ENCODE results near the gene ZNF423. TPM values are rescaled to one million over a fixed set of nuclear protein-coding genes. Genes with fewer than 3 reads are reported as not detected.

Gene ZNF423
- total and polyA plus RNA-seq, 9 of the 15 experiments (the other 6 are each of a cell fraction or from before 2014, with no cell fraction given): not detected

DNA sequence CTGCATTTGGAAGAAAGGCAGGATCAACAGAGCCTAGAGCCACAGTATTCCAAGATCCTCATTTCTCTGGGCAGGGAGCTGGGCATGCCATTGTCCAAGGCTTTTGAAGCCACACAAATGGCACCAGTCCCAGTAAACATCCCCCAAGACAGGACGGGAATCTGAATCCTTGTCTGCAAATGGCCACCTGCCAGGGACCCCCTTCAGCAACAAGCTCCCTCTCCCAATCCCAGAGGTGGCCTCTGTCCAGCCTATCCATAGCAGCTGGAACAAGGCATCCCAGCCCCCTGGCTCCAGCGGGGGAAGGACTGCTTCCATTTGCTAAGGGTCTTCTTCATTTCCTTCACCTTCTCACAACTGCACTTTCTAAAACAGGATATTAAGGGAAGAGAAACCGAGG, 277.9 kb downstream of the ZNF423 start (continued):
- no peak for TF ChIP-seq PTTG1 (tag; IDR thresholded peaks at IDR 0.05; ENCODE audit: low read depth)
- no peak for TF ChIP-seq TSC22D4 (tag; IDR thresholded peaks at IDR 0.05)
- no peak for TF ChIP-seq RCOR1 (IDR thresholded peaks at IDR 0.05; ENCODE audit: borderline replicate concordance in 1 of 2, low read depth in 2 of 2, low read length in 2 of 2)
- TF ChIP-seq SOX6 (IDR thresholded peaks at IDR 0.05): no peak
- no peak for TF ChIP-seq ZNF121 (CRISPR knock-in tag; conservative IDR thresholded peaks at IDR 0.05)

- 3% methylated on average over 3 of the region's 3 CpGs for WGBS (ENCODE audit: insufficient coverage, low coverage, missing lambda C conversion rate)
- no peaks in the 10 kb centered on the region for H3K4me1 ChIP-seq (replicated peaks in 1 of 2; ENCODE audit: control insufficient read depth in 2 of 2, insufficient read depth in 2 of 2, low read length in 2 of 2)
- H3K4me2 ChIP-seq (ENCODE audit: insufficient read depth, low read length): no peak overlapping the region
- no peak overlapping the region for H2AFZ ChIP-seq (ENCODE audit: low read depth, low read length)
- ATAC-seq (no peak), FAIRE-seq (no peak), DNase-seq (ENCODE audit: extremely low read depth in 1 of 4, low spot score in 3 of 4) (no peak)
- intact Hi-C loops (cut with micrococcal nuclease) (no loop called here), in situ Hi-C loops (cut with MboI) (no loop called here)
- CTCF ChIA-PET (ENCODE audit: low intra/inter-chr PET ratio): no interaction called here
- no peak overlapping the region for H3K9ac ChIP-seq (ENCODE audit: insufficient read depth in 1 of 2, low read depth in 2 of 2, low read length in 2 of 2)
- H3K79me2 ChIP-seq (ENCODE audit: control insufficient read depth, insufficient read depth, low read length): no peaks in the 10 kb centered on the region
- no peaks in the 10 kb centered on the region for H3K9me1 ChIP-seq (ENCODE audit: control insufficient read depth, insufficient read depth, low read length)
- no peak overlapping the region for H3K27ac ChIP-seq (ENCODE audit: extremely low read depth, low read depth, low read length)
- H3K36me3 ChIP-seq (ENCODE audit: control insufficient read depth, insufficient read depth, low read length): no peaks in the 10 kb centered on the region
- peaks cover 0 to 46% of the 10 kb centered on the region in 2 experiments; a peak in 3 of 5 replicates for H3K27me3 ChIP-seq (ENCODE audit: control insufficient read depth in 2 of 2, insufficient read depth in 2 of 2, low read length in 2 of 2)
- no TSS peak for BruUV-seq (replicated peaks)
- no peaks in the 10 kb centered on the region for H4K20me1 ChIP-seq (replicated peaks; ENCODE audit: control insufficient read depth, insufficient read depth, low read length)
- POLR2A ChIA-PET: no interaction called here
- H3K9me3 ChIP-seq (replicated peaks; ENCODE audit: control insufficient read depth, insufficient read depth, low read depth, low read length): no peaks in the 10 kb centered on the region
- H3K4me3 ChIP-seq: no peak overlapping the region
- TF ChIP-seq DMBX1 (CRISPR knock-in tag; IDR thresholded peaks at IDR 0.05; ENCODE audit: borderline replicate concordance) (no peak), ZZZ3 (IDR thresholded peaks at IDR 0.05) (no peak), ZNF76 (CRISPR knock-in tag; IDR thresholded peaks at IDR 0.05; ENCODE audit: borderline replicate concordance) (no peak), TCFL5 (CRISPR knock-in tag; conservative IDR thresholded peaks at IDR 0.05) (no peak), PCBP1 (IDR thresholded peaks at IDR 0.05; ENCODE audit: low read depth, low read length, poor library complexity, severe bottlenecking) (no peak), ZNF592 (IDR thresholded peaks at IDR 0.05) (no peak), ZNF551 (CRISPR knock-in tag; IDR thresholded peaks at IDR 0.05) (no peak), NONO (IDR thresholded peaks at IDR 0.05; ENCODE audit: low read depth in 2 of 2, low read length in 1 of 2) (no peak), MAFF (IDR thresholded peaks at IDR 0.05; ENCODE audit: low read length) (no peak), DPF2 (IDR thresholded peaks at IDR 0.05) (no peak), PREB (CRISPR knock-in tag; IDR thresholded peaks at IDR 0.05) (no peak), SP1 (CRISPR knock-in tag; IDR thresholded peaks at IDR 0.05) (no peak)
- TF ChIP-seq, protein P1, sequence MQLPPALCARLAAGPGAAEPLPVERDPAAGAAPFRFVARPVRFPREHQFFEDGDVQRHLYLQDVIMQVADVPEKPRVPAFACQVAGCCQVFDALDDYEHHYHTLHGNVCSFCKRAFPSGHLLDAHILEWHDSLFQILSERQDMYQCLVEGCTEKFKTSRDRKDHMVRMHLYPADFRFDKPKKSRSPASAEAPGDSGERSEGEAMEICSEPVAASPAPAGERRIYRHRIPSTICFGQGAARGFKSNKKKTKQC (CRISPR knock-in tag; IDR thresholded peaks at IDR 0.05): no peak
Observed at GRCh38 chr16:49576941-49577340, 279.0 kb downstream of the ZNF423 start.
